CD4-positive, alpha-beta T cell treated with Interleukin-2 at 100 ng/mL for 4 hours (primary cell): ENCODE measurements around the gene ATXN2L.
A peak's percentile ranks its signal among the peaks of the same experiment; 100 is the strongest.
"Not testable (repeated sequence)": the region's sequence is repeated elsewhere in the genome, so short reads cannot be mapped to it uniquely, and the experiment has no call there.

Source experiments
- DNase-seq: peaks from one replicate; pipeline ENCODE4 v3.0.0-alpha.2; 2020; ENCODE audit warnings: low spot score

The ATXN2L gene

GRCh38 chr16:28867241-28867640 is 44.4 kb downstream of the ATXN2L start:
- no peak for DNase-seq

GRCh38 chr16:28867646-28868045 is 44.8 kb downstream of the ATXN2L start:
- DNase-seq, result not testable (repeated sequence)

GRCh38 chr16:28869201-28869600 is 46.4 kb downstream of the ATXN2L start:
- no peak for DNase-seq

GRCh38 chr16:28872952-28873351 is 50.2 kb downstream of the ATXN2L start:
- DNase-seq, result no peak

- DNase-seq, result peak; percentile 58
These were observed 50.9 kb downstream of the ATXN2L start for GRCh38 chr16:28873543-28874201.

- DNase-seq, result no peak
These were observed 51.6 kb downstream of the ATXN2L start for GRCh38 chr16:28874406-28874805.

GRCh38 chr16:28875134-28876018 is 52.6 kb downstream of the ATXN2L start:
- DNase-seq, result no peak

GRCh38 chr16:28876019-28876659 is 53.3 kb downstream of the ATXN2L start:
- DNase-seq, result no peak

- DNase-seq, result no peak
These were observed 54.3 kb downstream of the ATXN2L start for GRCh38 chr16:28876973-28877654.

- no peak for DNase-seq
These were observed 54.8 kb downstream of the ATXN2L start for GRCh38 chr16:28877655-28878000.

- no peak for DNase-seq
These were observed 55.5 kb downstream of the ATXN2L start, which contains the start of gene ATP2A1 for GRCh38 chr16:28878083-28878926. Gene ATP2A1, plus strand, starts transcription at chr16:28878488. Its CDS starts 184 bp downstream, at chr16:28878672.

- DNase-seq, result no peak
These were observed 56.6 kb downstream of the ATXN2L start for GRCh38 chr16:28879261-28879840.

- DNase-seq, result peak; percentile 90
These were observed 57.2 kb downstream of the ATXN2L start for GRCh38 chr16:28879841-28880588.

- DNase-seq, result no peak
These were observed 57.8 kb downstream of the ATXN2L start for GRCh38 chr16:28880589-28880915.

- DNase-seq, result no peak
These were observed 58.2 kb downstream of the ATXN2L start for GRCh38 chr16:28880955-28881354.

GRCh38 chr16:28881565-28881964 is 58.8 kb downstream of the ATXN2L start:
- not testable (repeated sequence) for DNase-seq

- DNase-seq, result no peak
These were observed 59.9 kb downstream of the ATXN2L start for GRCh38 chr16:28882551-28883160.

GRCh38 chr16:28883221-28883996 is 60.6 kb downstream of the ATXN2L start:
- no peak for DNase-seq

GRCh38 chr16:28884045-28884444 is 61.2 kb downstream of the ATXN2L start:
- DNase-seq, result no peak
